ENCODE measurements around the gene CLIC3.

GRCh38 chr9:137044502-137045177 is 48.3 kb upstream of the CLIC3 start:
- TF ChIP-seq CTCF (IDR thresholded peaks at IDR 0.05; ENCODE audit: insufficient read depth, low read length, poor library complexity, severe bottlenecking): no peak
- no peak for TF ChIP-seq EZH2phosphoT487 (conservative IDR thresholded peaks at IDR 0.05; ENCODE audit: low read length)

Data from SU-DHL-6 (cell line).